BJ (cell line): Measurements from ENCODE around the gene CARTPT. TPM values are rescaled to one million over a fixed set of nuclear protein-coding genes. Genes with fewer than 3 reads are reported as not detected.
A peak's percentile ranks its signal among the peaks of the same experiment; 100 is the strongest.

Source experiments
- CTCF ChIA-PET: fragments of 350-600 bp; formaldehyde crosslinking; extraction: SDS; loops from one replicate; lab custom pipeline; 2021; ENCODE audit warnings: antibody characterized with exemption, inconsistent platforms; lab: Yijun Ruan, JAX
- POLR2A ChIA-PET: fragments of 300-600 bp; sonication (Branson Sonifier 250); formaldehyde crosslinking; extraction: SDS; loops from one replicate; lab custom pipeline; 2021; ENCODE audit warnings: antibody characterized with exemption; lab: Charles Lee
- DNase-seq: peaks from one replicate; pipeline ENCODE4 v3.0.0-alpha.2; 2011; ENCODE audit warnings: low read depth
- H3K27me3 ChIP-seq: 2 replicates; pipeline ENCODE4 v1.6.0; 2011; ENCODE audit warnings: low read length; ENCODE audit not compliant: control insufficient read depth, insufficient read depth
- H3K36me3 ChIP-seq: 2 replicates; pipeline ENCODE4 v1.5.1; 2011; ENCODE audit warnings: low read length; ENCODE audit not compliant: control insufficient read depth, insufficient read depth
- H3K4me3 ChIP-seq: 2 replicates; pipeline ENCODE4 v1.5.1; 2011; ENCODE audit warnings: low read depth, mild to moderate bottlenecking, control low read depth, low read length
- polyA plus RNA-seq: library from polyadenylated mRNA; depleted of rRNA; stranded (reverse); fragments of >200 nt; gene quantifications from 2 replicates; pipeline ENCODE4 v1.2.3, GENCODE V29; 2011
- TF ChIP-seq, protein P1 (sequence below): IDR thresholded peaks from 2 replicates; pipeline ENCODE4 v1.5.1; 2011; ENCODE audit warnings: low read depth, mild to moderate bottlenecking, control low read depth, inconsistent platforms, low read length, moderate library complexity; ENCODE audit not compliant: insufficient read depth

Gene CARTPT
- polyA plus RNA-seq, 1 experiment: not detected

DNA sequence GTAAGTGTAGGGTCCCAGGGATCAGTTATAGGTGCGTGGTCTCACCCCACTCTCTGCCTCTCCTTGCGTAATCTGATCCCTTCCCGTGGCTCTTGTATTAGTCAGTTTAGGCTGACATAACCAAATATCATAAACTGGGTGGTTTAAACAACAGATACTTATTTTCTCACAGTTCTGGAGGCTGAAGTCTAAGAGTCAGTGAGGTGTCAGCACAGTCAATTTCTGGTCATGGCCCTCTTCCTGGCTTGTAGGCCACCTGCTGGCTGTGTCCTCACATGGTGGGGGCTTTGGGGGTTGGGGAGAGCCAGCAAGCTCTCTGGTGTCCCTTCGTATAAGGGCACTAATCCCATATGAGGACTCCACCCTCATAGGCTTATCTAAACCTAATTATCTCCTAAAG lies 32.3 kb downstream of the CARTPT start:
- Histone ChIP-seq H3K27me3 (no peaks in the 10 kb centered on the region), H3K4me3 (no peak overlapping the region), H3K36me3 (no peaks in the 10 kb centered on the region)
- ChIA-PET CTCF (no interaction called here), POLR2A (no interaction called here)
- TF ChIP-seq, protein P1, sequence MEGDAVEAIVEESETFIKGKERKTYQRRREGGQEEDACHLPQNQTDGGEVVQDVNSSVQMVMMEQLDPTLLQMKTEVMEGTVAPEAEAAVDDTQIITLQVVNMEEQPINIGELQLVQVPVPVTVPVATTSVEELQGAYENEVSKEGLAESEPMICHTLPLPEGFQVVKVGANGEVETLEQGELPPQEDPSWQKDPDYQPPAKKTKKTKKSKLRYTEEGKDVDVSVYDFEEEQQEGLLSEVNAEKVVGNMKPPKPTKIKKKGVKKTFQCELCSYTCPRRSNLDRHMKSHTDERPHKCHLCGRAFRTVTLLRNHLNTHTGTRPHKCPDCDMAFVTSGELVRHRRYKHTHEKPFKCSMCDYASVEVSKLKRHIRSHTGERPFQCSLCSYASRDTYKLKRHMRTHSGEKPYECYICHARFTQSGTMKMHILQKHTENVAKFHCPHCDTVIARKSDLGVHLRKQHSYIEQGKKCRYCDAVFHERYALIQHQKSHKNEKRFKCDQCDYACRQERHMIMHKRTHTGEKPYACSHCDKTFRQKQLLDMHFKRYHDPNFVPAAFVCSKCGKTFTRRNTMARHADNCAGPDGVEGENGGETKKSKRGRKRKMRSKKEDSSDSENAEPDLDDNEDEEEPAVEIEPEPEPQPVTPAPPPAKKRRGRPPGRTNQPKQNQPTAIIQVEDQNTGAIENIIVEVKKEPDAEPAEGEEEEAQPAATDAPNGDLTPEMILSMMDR: no peak
- DNase-seq: no peak

DNA sequence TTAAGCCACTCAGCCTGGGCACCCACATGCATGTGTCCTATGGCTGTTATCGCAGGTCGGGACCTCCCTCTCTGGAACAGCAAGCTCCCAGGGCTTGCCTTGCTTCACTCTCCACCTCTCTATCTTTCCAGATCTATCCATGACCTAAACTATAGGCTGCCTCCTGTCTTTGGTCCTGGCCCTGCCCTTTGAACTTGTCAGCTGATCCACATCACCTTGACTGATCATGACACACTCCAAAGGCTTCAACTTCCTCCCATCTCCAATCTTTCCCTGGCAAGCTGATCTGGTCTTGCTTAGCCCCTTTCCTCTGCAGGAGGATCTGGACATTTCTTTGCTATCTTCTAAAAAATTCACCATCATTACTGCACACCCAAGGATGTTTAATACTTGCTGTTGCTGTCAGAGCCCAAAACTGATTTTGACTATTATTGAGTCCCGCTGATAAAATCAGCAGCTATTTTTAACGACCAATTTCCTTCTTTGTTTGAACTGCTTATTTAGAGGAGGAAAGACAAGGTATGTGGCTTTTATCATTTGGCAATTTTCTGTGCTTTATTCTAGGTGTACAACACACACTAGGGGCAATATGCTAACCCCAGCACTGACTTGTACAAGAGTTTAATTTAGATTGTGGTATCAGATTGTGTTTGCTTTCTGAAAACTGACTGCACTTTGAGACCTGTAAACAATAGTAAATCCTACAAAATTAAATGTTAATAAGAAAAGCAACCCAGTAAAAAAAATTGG lies 33.5 kb downstream of the CARTPT start:
- DNase-seq: no peak
- H3K4me3 ChIP-seq: no peak overlapping the region
- no peaks in the 10 kb centered on the region for H3K36me3 ChIP-seq
- CTCF ChIA-PET: no interaction called here
- no peaks in the 10 kb centered on the region for H3K27me3 ChIP-seq
- POLR2A ChIA-PET: no interaction called here
- TF ChIP-seq, protein P1: no peak

DNA sequence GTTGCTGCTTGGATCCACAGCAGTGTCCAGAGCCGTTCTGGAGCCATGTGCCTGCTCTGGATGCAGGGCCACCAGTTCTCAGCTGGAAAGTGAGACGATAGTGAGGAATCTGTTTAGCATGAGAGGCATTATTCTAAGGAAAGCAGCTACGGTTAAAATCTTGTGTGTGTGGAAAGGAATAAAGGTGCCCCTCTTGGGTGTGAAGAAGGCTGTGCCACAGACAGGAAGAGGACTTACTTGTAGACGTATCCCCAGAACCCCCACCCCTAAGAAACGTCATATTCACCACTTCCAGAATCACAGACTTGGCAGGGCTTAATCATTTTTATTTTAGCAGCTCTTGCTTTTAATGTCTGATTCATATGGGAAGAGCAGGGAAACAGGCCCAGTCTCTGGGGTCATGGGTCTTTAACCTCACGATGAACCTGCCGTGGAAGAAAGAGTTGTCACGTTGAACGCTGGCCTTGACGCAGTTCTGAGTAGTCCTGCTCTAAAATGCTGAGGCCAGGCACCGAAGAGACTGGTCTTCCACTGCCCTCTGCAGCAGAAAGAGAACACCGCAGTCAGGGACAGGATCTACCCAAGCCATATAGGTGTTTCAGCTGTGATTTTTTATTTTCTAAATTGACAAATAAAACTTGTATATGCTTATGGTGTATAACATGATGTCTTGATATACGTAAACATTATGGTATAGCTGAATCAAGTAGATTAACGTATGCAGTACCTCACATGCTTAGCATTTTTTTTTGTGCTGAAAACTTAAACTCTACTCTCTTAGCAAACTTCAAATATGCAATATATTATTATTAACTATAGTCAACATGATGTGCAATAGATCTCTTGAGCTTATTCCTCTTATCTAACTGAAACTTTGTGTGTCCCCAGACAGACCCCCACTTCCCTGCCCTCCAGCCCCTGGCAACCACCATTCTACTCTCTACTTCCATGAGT lies 38.8 kb downstream of the CARTPT start:
- TF ChIP-seq, protein P1: peak; percentile 77
- H3K4me3 ChIP-seq: no peak overlapping the region; the same call in 1 of the 2 replicates
- H3K27me3 ChIP-seq: no peaks in the 10 kb centered on the region; the same call in 1 of the 2 replicates
- CTCF ChIA-PET: interaction anchor here (0.5 to 3.6 kb wide), 19 partner anchors 8 to 973 kb away, joined by 3 to 16 read pairs (median 3); partner anchors contain the start of gene MCCC2
- POLR2A ChIA-PET: no interaction called here
- no peak for DNase-seq
- H3K36me3 ChIP-seq: no peaks in the 10 kb centered on the region

DNA sequence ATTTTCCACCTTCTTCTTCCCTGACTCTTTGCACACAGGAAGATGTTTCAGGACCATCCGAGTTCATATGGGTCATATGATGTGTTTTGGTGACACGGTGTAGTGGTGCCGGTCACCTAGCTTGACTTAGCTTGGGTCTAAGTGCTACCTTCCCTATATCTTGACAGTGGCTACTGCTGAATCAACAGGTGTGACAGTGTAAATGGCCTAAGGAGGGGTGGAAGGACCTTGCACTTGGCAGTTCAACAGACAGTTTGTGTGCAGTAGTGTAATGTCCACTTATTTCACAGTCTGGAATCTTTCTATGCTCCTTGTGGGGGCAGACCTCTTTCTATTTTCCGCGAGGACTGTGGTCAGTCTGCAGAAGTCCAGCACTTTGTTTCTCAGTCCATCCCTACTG lies 43.8 kb downstream of the CARTPT start:
- TF ChIP-seq, protein P1: no peak
- Histone ChIP-seq H3K4me3 (no peak overlapping the region), H3K36me3 (no peaks in the 10 kb centered on the region), H3K27me3 (no peaks in the 10 kb centered on the region; the same call in 1 of the 2 replicates)
- ChIA-PET POLR2A (no interaction called here), CTCF (no interaction called here)
- no peak for DNase-seq

DNA sequence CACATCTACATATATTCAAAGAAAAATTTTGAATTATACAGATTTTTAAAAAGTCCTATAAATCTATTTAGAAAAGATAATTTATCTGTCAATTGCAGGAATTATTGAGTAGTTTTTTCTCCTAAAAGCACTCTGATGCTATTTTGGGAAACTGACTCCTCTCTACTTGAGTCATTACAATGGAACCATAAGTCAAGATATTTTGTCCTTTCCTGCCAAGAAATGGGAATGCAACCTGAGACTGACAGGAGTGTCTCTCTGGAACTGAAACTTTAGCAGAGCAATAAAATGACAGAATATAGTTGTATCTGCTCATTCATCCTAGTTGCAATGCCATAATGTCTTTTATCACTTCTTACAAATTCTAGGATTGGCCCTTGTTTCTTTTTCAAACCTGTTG lies 48.6 kb downstream of the CARTPT start:
- TF ChIP-seq, protein P1: no peak
- ChIA-PET POLR2A (no interaction called here), CTCF (no interaction called here)
- DNase-seq: no peak
- H3K36me3 ChIP-seq: no peaks in the 10 kb centered on the region
- peaks cover 2% of the 10 kb centered on the region; the same call in 1 of the 2 replicates for H3K27me3 ChIP-seq
- no peak overlapping the region for H3K4me3 ChIP-seq
